Neural progenitor cell (in vitro differentiated cells): Measurements from ENCODE around the gene RALGDS.
"Not testable (repeated sequence)": the region's sequence is repeated elsewhere in the genome, so short reads cannot be mapped to it uniquely, and the experiment has no call there.

Experiments
- CTCF ChIP-seq: fragments of 200-600 bp; sonication (generic); IDR thresholded peaks from 2 replicates; pipeline ENCODE4 v1.5.1; 2017; ENCODE audit warnings: antibody characterized with exemption, mild to moderate bottlenecking
- EZH2 ChIP-seq: fragments of 200-600 bp; sonication (generic); IDR thresholded peaks from 2 replicates; pipeline ENCODE4 v1.6.1; 2017; ENCODE audit warnings: antibody characterized with exemption, mild to moderate bottlenecking, moderate library complexity
- EZH2phosphoT487 ChIP-seq: fragments of 200-600 bp; sonication (generic); IDR thresholded peaks from 2 replicates; pipeline ENCODE4 v1.6.1; 2017; ENCODE audit warnings: antibody characterized with exemption

GRCh38 chr9:133081957-133082644, 38.9 kb downstream of the RALGDS start:
- not testable (repeated sequence) for TF ChIP-seq EZH2, CTCF, EZH2phosphoT487
